Coronary artery (tissue), 2 donors: ENCODE results near the gene FBXW5.
A peak's percentile ranks its signal among the peaks of the same experiment; 100 is the strongest.

Experiments
- DNase-seq: peaks from one replicate; pipeline ENCODE4 v3.0.0-alpha.2; 2017; ENCODE audit warnings: low spot score
- H3K27ac ChIP-seq, 2 donors: fragments of 200-600 bp; sonication (generic); one replicate each; pipeline ENCODE4 v1.5.1; 2016 to 2019
- H3K4me3 ChIP-seq: fragments of 200-600 bp; sonication (generic); 2 replicates; pipeline ENCODE4 v1.5.1; 2016; ENCODE audit warnings: mild to moderate bottlenecking, moderate library complexity
- TF ChIP-seq, protein P1 (sequence below): fragments of 200-600 bp; sonication (generic); IDR thresholded peaks from one replicate; pipeline ENCODE4 v1.5.1; 2019; ENCODE audit warnings: antibody characterized with exemption

The FBXW5 gene

GRCh38 chr9:136900988-136901515 lies 43.5 kb downstream of the FBXW5 start:
- no peak for DNase-seq
- TF ChIP-seq, protein P1, sequence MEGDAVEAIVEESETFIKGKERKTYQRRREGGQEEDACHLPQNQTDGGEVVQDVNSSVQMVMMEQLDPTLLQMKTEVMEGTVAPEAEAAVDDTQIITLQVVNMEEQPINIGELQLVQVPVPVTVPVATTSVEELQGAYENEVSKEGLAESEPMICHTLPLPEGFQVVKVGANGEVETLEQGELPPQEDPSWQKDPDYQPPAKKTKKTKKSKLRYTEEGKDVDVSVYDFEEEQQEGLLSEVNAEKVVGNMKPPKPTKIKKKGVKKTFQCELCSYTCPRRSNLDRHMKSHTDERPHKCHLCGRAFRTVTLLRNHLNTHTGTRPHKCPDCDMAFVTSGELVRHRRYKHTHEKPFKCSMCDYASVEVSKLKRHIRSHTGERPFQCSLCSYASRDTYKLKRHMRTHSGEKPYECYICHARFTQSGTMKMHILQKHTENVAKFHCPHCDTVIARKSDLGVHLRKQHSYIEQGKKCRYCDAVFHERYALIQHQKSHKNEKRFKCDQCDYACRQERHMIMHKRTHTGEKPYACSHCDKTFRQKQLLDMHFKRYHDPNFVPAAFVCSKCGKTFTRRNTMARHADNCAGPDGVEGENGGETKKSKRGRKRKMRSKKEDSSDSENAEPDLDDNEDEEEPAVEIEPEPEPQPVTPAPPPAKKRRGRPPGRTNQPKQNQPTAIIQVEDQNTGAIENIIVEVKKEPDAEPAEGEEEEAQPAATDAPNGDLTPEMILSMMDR = no peak
- no peak overlapping the region for H3K4me3 ChIP-seq
- H3K27ac ChIP-seq = peak overlapping the region; percentile 60 to 78

DNA sequence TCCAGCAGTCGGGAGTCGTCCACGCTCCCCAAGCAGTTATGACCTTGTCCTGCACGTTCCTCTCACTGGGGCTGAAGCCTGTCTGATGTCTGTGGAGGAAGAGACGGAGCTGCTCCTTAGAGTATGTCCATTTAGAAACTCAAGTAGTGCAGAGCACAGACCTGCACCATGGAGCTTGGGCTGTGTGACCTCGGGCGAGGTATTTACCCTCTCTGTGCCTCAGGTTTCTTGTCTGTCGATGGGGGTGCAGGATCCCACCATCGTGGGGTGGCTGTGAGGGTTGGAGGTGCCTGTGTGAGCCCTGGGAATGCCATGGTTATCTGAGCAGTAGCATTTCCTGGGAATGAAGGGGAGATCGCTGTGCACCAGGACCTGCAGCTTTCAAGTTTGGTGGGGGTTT lies 44.0 kb downstream of the FBXW5 start:
- TF ChIP-seq, protein P1 = no peak
- DNase-seq = no peak
- no peak overlapping the region for H3K4me3 ChIP-seq
- no peak overlapping the region for H3K27ac ChIP-seq

- TF ChIP-seq, protein P1 = no peak
- no peak for DNase-seq
- Histone ChIP-seq H3K27ac (no peak overlapping the region), H3K4me3 (no peak overlapping the region)
Observed at GRCh38 chr9:136899196-136899595, 45.3 kb downstream of the FBXW5 start.

DNA sequence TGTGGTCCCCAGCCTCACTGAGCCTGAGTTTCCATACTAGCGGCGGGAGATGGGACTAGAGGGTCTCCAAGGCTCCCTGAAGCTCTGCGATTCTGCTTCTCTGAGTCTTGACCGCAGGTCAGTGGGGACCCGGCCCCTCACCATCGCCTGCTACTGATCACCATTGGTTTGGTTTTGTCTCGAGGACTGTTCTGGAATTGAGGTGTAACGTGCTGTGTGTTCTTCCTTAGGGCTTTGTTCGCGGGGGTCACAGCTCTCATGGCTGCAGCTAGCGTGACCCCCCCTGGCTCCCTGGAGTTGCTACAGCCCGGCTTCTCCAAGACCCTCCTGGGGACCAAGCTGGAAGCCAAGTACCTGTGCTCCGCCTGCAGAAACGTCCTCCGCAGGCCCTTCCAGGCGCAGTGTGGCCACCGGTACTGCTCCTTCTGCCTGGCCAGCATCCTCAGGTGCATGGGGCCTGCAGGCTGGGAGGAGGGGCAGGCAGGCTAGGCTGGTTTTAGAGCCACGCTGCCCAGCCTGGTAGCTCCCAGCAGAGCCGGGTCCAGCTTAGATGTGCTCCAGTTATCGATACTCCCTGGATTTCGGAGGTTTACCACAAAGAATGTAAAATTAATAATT lies 45.9 kb downstream of the FBXW5 start:
- TF ChIP-seq, protein P1 = no peak
- no peak for DNase-seq
- no peak overlapping the region for H3K4me3 ChIP-seq
- no peak overlapping the region for H3K27ac ChIP-seq

- DNase-seq = no peak
- TF ChIP-seq, protein P1 = no peak
- H3K27ac ChIP-seq = no peak overlapping the region
- H3K4me3 ChIP-seq = no peak overlapping the region
Observed at GRCh38 chr9:136896027-136896426, 48.5 kb downstream of the FBXW5 start.

DNA sequence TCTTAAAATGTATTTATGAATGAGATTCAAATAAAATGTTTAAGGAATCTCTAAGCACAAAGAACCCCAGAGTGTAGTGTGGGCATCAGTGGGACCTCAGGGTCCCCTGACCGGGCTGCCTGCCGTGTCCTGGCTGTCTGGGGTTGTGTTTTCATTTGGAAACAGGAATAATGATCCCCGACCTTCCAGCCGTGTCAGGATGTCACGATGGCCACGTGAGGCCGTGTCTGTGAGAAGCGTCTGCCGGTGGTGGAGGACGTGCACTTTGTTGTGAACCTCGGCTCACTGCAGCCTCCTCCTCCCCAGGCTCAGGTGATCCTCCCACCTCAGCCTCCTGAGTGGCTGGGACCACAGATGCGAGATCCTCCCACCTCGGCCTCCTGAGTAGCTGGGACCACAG lies 53.9 kb downstream of the FBXW5 start:
- no peak for DNase-seq
- TF ChIP-seq, protein P1 = no peak
- Histone ChIP-seq H3K27ac (no peak overlapping the region), H3K4me3 (no peak overlapping the region)
